Jurkat, Clone E6-1 (cell line): ENCODE measurements around the gene SPOCK2.

Source experiments
- DNase-seq: peaks from one replicate; pipeline ENCODE4 v3.0.0-alpha.2; 2011; ENCODE audit warnings: low read depth, low spot score
- H3K4me3 ChIP-seq: 2 replicates; pipeline ENCODE4 v1.5.1; 2011; ENCODE audit warnings: mild to moderate bottlenecking, low read length, control low read depth, moderate library complexity

The SPOCK2 gene

GRCh38 chr10:72061930-72062329 is 26.4 kb downstream of the SPOCK2 start:
- H3K4me3 ChIP-seq = no peak overlapping the region
- DNase-seq = no peak

GRCh38 chr10:72061491-72061890 is 26.9 kb downstream of the SPOCK2 start:
- DNase-seq = no peak
- no peak overlapping the region for H3K4me3 ChIP-seq

- no peak overlapping the region for H3K4me3 ChIP-seq
- DNase-seq = no peak
Observed at GRCh38 chr10:72059843-72060822, 28.2 kb downstream of the SPOCK2 start.

- H3K4me3 ChIP-seq = no peak overlapping the region
- no peak for DNase-seq
Observed at GRCh38 chr10:72058989-72059842, 29.1 kb downstream of the SPOCK2 start.

- no peak overlapping the region for H3K4me3 ChIP-seq
- no peak for DNase-seq
Observed at GRCh38 chr10:72058347-72058898, 29.9 kb downstream of the SPOCK2 start.

GRCh38 chr10:72056932-72057751 is 31.2 kb downstream of the SPOCK2 start:
- DNase-seq = no peak
- no peak overlapping the region for H3K4me3 ChIP-seq

GRCh38 chr10:72056113-72056512 is 32.2 kb downstream of the SPOCK2 start:
- no peak for DNase-seq
- no peak overlapping the region for H3K4me3 ChIP-seq

- no peak overlapping the region for H3K4me3 ChIP-seq
- no peak for DNase-seq
Observed at GRCh38 chr10:72053690-72054089, 34.7 kb downstream of the SPOCK2 start.

GRCh38 chr10:72050873-72051272 is 37.5 kb downstream of the SPOCK2 start:
- DNase-seq = no peak

GRCh38 chr10:72049969-72050781 is 38.2 kb downstream of the SPOCK2 start:
- no peak overlapping the region for H3K4me3 ChIP-seq
- peak; percentile 35 for DNase-seq

More at GRCh38 chr10:72050873-72051272, 37.5 kb downstream of the SPOCK2 start:
- no peak overlapping the region for H3K4me3 ChIP-seq

- DNase-seq = no peak
- no peak overlapping the region for H3K4me3 ChIP-seq
Observed at GRCh38 chr10:72049472-72049871, 38.9 kb downstream of the SPOCK2 start.

- peak; percentile 92 for DNase-seq
- H3K4me3 ChIP-seq = no peak overlapping the region
Observed at GRCh38 chr10:72048450-72049124, 39.8 kb downstream of the SPOCK2 start.

GRCh38 chr10:72045586-72045985 is 42.8 kb downstream of the SPOCK2 start:
- DNase-seq = peak; percentile 45
- H3K4me3 ChIP-seq = no peak overlapping the region

GRCh38 chr10:72044417-72045041 is 43.8 kb downstream of the SPOCK2 start:
- H3K4me3 ChIP-seq = no peak overlapping the region
- DNase-seq = no peak

GRCh38 chr10:72043016-72043834 is 45.1 kb downstream of the SPOCK2 start:
- H3K4me3 ChIP-seq = no peak overlapping the region
- DNase-seq = no peak

- DNase-seq = no peak
- H3K4me3 ChIP-seq = no peak overlapping the region
Observed at GRCh38 chr10:72041491-72041890, 46.9 kb downstream of the SPOCK2 start.
